ENCODE results near the gene PSMD1. TPM values are rescaled to one million over a fixed set of nuclear protein-coding genes. Genes with fewer than 3 reads are reported as not detected.

PSMD1 gene
- total and polyA plus RNA-seq, 2 of the 8 experiments (the other 6 are each of a cell fraction or from before 2014, with no cell fraction given): 179 to 272 TPM

DNA sequence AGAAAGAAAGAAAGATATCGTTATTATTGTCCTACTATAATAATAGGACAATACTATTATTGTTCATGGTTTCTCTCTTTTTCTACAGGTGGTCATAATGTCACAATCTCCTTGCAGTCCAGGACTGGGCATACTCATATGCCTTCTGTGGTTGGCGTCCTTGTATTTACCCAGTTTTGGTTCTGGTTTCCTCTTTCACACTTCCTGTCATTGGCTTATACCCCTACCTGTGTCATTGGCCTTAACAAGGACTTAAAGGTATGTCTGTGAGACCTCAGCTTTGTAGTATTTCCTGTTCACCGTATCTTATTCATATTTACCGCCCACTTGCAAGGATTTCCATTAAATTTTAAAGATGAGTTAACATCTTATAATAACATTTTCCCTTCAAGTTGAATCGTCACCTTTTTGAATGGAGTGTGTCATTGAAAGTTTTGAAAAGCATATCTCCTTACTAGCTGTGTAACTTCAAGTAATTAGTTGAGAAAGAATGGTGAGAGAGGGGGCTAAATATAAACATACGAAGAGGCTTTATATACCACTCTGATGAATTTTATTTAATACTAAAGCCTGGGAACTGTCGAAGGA is 104.7 kb downstream of the PSMD1 start:
- FAIRE-seq (no peak), DNase-seq (ENCODE audit: low read depth in 1 of 2, low spot score in 2 of 2) (no peak)
- H3K56ac ChIP-seq (replicated peaks; ENCODE audit: insufficient read length, low read depth, low read length): no peak overlapping the region
- no peak overlapping the region for H3K18ac ChIP-seq (ENCODE audit: extremely low read depth, low read length)
- H2AFZ ChIP-seq (ENCODE audit: low read length): no peak overlapping the region
- H2BK120ac ChIP-seq (replicated peaks; ENCODE audit: low read depth, low read length): no peak overlapping the region
- H3K4me2 ChIP-seq (ENCODE audit: insufficient read depth in 1 of 2, low read depth in 2 of 2, low read length in 2 of 2): no peak overlapping the region
- ChIA-PET CTCF (ENCODE audit: partially characterized antibody) (interaction anchor here (0.6 to 1.0 kb wide), 3 partner anchors 57 to 99 kb away, joined by 3 to 4 read pairs (median 3); no protein-coding TSS in a partner anchor), POLR2A (ENCODE audit: partially characterized antibody) (interaction anchor here (1.4 kb wide), 1 partner anchor 9 kb away, joined by 3 read pairs; no protein-coding TSS in a partner anchor)
- no peak overlapping the region for H2BK20ac ChIP-seq (ENCODE audit: low read length)
- no peak overlapping the region for H3K4me3 ChIP-seq (ENCODE audit: extremely low read depth in 1 of 4, insufficient read depth in 2 of 4, low read depth in 3 of 4, low read length in 4 of 4)
- H3K9ac ChIP-seq (replicated peaks in 1 of 4; ENCODE audit: extremely low read depth in 1 of 4, low read depth in 3 of 4, low read length in 3 of 4): no peak overlapping the region
- H2BK15ac ChIP-seq (ENCODE audit: low read length): no peak overlapping the region
- no peaks in the 10 kb centered on the region for H3K23me2 ChIP-seq (ENCODE audit: low read depth, low read length)
- H4K5ac ChIP-seq (ENCODE audit: insufficient read length, low read depth, low read length): no peak overlapping the region
- H3K9me3 ChIP-seq (ENCODE audit: insufficient read depth in 2 of 2, low read depth in 1 of 2, low read length in 1 of 2): no peaks in the 10 kb centered on the region
- H3K14ac ChIP-seq (ENCODE audit: insufficient read length): no peak overlapping the region
- H3K27ac ChIP-seq (ENCODE audit: low read depth, low read length): no peak overlapping the region
- H4K8ac ChIP-seq (ENCODE audit: extremely low read depth, insufficient read depth, low read length): no peak overlapping the region
- H3K23ac ChIP-seq (ENCODE audit: insufficient read length): no peak overlapping the region
- WGBS, 2 experiments (ENCODE audit: extremely low coverage in 1 of 2, insufficient coverage in 1 of 2, insufficient read length in 1 of 2, insufficient replicate concordance in 2 of 2, low coverage in 1 of 2, low lambda C conversion rate in 2 of 2, missing lambda C conversion rate in 1 of 2): 88% methylated on average over 6 of the region's 7 CpGs; no CpG with 5 or more reads in 1 of the 2 experiments
- TF ChIP-seq YY1 (IDR thresholded peaks at IDR 0.05; ENCODE audit: low read depth, low read length) (no peak), CBX8 (IDR thresholded peaks at IDR 0.05; ENCODE audit: borderline replicate concordance, low read depth, low read length) (no peak), EP300 (IDR thresholded peaks at IDR 0.05; ENCODE audit: borderline replicate concordance in 1 of 2, low read depth in 2 of 2, low read length in 2 of 2) (no peak), KDM4A (IDR thresholded peaks at IDR 0.05; ENCODE audit: low read depth, low read length, severe bottlenecking) (no peak), RNF2 (IDR thresholded peaks at IDR 0.05; ENCODE audit: borderline replicate concordance, low read depth, low read length, missing control alignments, poor library complexity, severe bottlenecking) (no peak), JUND (IDR thresholded peaks at IDR 0.05; ENCODE audit: low read length) (no peak), BACH1 (IDR thresholded peaks at IDR 0.05; ENCODE audit: low read length) (no peak), POLR2AphosphoS5 (IDR thresholded peaks at IDR 0.05; ENCODE audit: low read depth, low read length) (no peak), GABPA (IDR thresholded peaks at IDR 0.05; ENCODE audit: borderline replicate concordance, insufficient read depth, low read length) (no peak), SRF (IDR thresholded peaks at IDR 0.05; ENCODE audit: low read depth, low read length) (no peak)
- TF ChIP-seq, protein P1, sequence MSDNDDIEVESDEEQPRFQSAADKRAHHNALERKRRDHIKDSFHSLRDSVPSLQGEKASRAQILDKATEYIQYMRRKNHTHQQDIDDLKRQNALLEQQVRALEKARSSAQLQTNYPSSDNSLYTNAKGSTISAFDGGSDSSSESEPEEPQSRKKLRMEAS (IDR thresholded peaks at IDR 0.05): no peak
- H2AK5ac ChIP-seq (ENCODE audit: low read depth, low read length): no peak overlapping the region
- peaks cover 0 to 7% (median 2%) of the 10 kb centered on the region in 4 experiments; a peak in 3 of 7 replicates for H3K4me1 ChIP-seq (replicated peaks in 1 of 4; ENCODE audit: control insufficient read depth in 3 of 4, insufficient read depth in 4 of 4, low read length in 3 of 4)
- no peak overlapping the region for H4K91ac ChIP-seq (replicated peaks; ENCODE audit: insufficient read length, low read length)
- no peak overlapping the region for H3K4ac ChIP-seq (replicated peaks; ENCODE audit: insufficient read length, low read depth, low read length)
- no peak overlapping the region for H2BK12ac ChIP-seq (ENCODE audit: low read depth, low read length)
- peaks cover 2 to 28% (median 12%) of the 10 kb centered on the region in 4 experiments; a peak in 7 of 8 replicates for H3K36me3 ChIP-seq (ENCODE audit: control insufficient read depth in 2 of 4, insufficient read depth in 4 of 4, low read length in 3 of 4)
- no peaks in the 10 kb centered on the region for H4K20me1 ChIP-seq (replicated peaks in 1 of 2; ENCODE audit: control insufficient read depth in 1 of 2, insufficient read depth in 2 of 2, low read length in 2 of 2)
- H3K79me1 ChIP-seq (ENCODE audit: low read depth, low read length): no peaks in the 10 kb centered on the region
- no peaks in the 10 kb centered on the region for H3K27me3 ChIP-seq (replicated peaks in 1 of 4; ENCODE audit: control insufficient read depth in 3 of 4, extremely low read depth in 1 of 4, insufficient read depth in 3 of 4, low read length in 3 of 4)
- H3K79me2 ChIP-seq (ENCODE audit: control insufficient read depth in 1 of 2, insufficient read depth in 2 of 2, low read length in 2 of 2): no peaks in the 10 kb centered on the region
- no peak overlapping the region for H2BK5ac ChIP-seq (ENCODE audit: low read depth, low read length)
